T-helper 1 cell (primary cell): Measurements from ENCODE around the gene STAG1.
"Not testable (repeated sequence)": the region's sequence is repeated elsewhere in the genome, so short reads cannot be mapped to it uniquely, and the experiment has no call there.

Experiments used
- DNase-seq, 5 donors: peaks; one replicate each; pipeline ENCODE4 v3.0.0-alpha.2; 2012 to 2020
- total RNA-seq, 4 donors: gene quantifications; one replicate each; lab custom pipeline; 2026; lab: John Stamatoyannopoulos, UW

Gene STAG1
- 85.7 to 113 (median 108) reads per million in 4 donors for total RNA-seq

GRCh38 chr3:136752172-136752421, at the start of gene STAG1:
TSS of gene STAG1 (minus strand) at chr3:136752378. CDS start at chr3:136630898, 121,480 bp downstream.
- no peak for DNase-seq

- not testable (repeated sequence) for DNase-seq
Observed at GRCh38 chr3:136801146-136801545, 49.0 kb upstream of the STAG1 start.

- no peak for DNase-seq
Observed at GRCh38 chr3:136792556-136793330, 40.6 kb upstream of the STAG1 start.

GRCh38 chr3:136790786-136791185, 38.6 kb upstream of the STAG1 start:
- DNase-seq: no peak

- no peak for DNase-seq
Observed at GRCh38 chr3:136789976-136790375, 37.8 kb upstream of the STAG1 start.

- no peak for DNase-seq
Observed at GRCh38 chr3:136788154-136788553, 36.0 kb upstream of the STAG1 start.

- peak in 1 of 5 donors; percentile 76 for DNase-seq
Observed at GRCh38 chr3:136787349-136787748, 35.2 kb upstream of the STAG1 start.

GRCh38 chr3:136783708-136784191, 31.6 kb upstream of the STAG1 start:
- no peak for DNase-seq

- DNase-seq: no peak
Observed at GRCh38 chr3:136780741-136781140, 28.6 kb upstream of the STAG1 start.

GRCh38 chr3:136778865-136779264, 26.7 kb upstream of the STAG1 start:
- no peak for DNase-seq

GRCh38 chr3:136772709-136773108, 20.5 kb upstream of the STAG1 start:
- no peak for DNase-seq

- not testable (repeated sequence) for DNase-seq
Observed at GRCh38 chr3:136758160-136759102, 6.3 kb upstream of the STAG1 start.

- no peak for DNase-seq
Observed at GRCh38 chr3:136755192-136755591, 3.0 kb upstream of the STAG1 start.

GRCh38 chr3:136753326-136753939, 1.3 kb upstream of the STAG1 start:
- DNase-seq: peak in 1 of 5 donors; percentile 14

- DNase-seq: peak; percentile 96 to 99 (median 97)
Observed at GRCh38 chr3:136752422-136753325, 496 bp upstream of the STAG1 start.

GRCh38 chr3:136751316-136752171, 634 bp downstream of the STAG1 start:
- DNase-seq: peak; percentile 44 to 71 (median 59)

GRCh38 chr3:136750897-136751315, 1.3 kb downstream of the STAG1 start:
- no peak for DNase-seq

GRCh38 chr3:136750209-136750896, 1.8 kb downstream of the STAG1 start:
- DNase-seq: peak in 1 of 5 donors; percentile 31

GRCh38 chr3:136749602-136750001, 2.6 kb downstream of the STAG1 start:
- not testable (repeated sequence) for DNase-seq

GRCh38 chr3:136749091-136749490, 3.1 kb downstream of the STAG1 start:
- no peak for DNase-seq
